HG03045 (cell line): ENCODE data around the gene MTA2.
"Not testable (repeated sequence)": the region's sequence is repeated elsewhere in the genome, so short reads cannot be mapped to it uniquely, and the experiment has no call there.

Experiments used
- ATAC-seq: cut with Tn5 transposase; IDR thresholded peaks from one replicate; pipeline ENCODE4 v1.9.1; 2021; ENCODE audit warnings: mild to moderate bottlenecking, moderate library complexity; ENCODE audit not compliant: unreplicated experiment

The MTA2 gene

GRCh38 chr11:62601372-62602140 is at the start of gene MTA2:
TSS of gene MTA2 (minus strand) at chr11:62601865. CDS start at chr11:62601450, 415 bp downstream.
- ATAC-seq, result peak; percentile 67

GRCh38 chr11:62650283-62650682 is 48.6 kb upstream of the MTA2 start:
- not testable (repeated sequence) for ATAC-seq

- no peak for ATAC-seq
These were observed 47.8 kb upstream of the MTA2 start for GRCh38 chr11:62649486-62649885.

- no peak for ATAC-seq
These were observed 47.3 kb upstream of the MTA2 start for GRCh38 chr11:62648967-62649364.

GRCh38 chr11:62648185-62648966 is 46.7 kb upstream of the MTA2 start:
- ATAC-seq, result no peak

- no peak for ATAC-seq
These were observed 45.9 kb upstream of the MTA2 start for GRCh38 chr11:62647609-62648005.

GRCh38 chr11:62646825-62647608 is 45.4 kb upstream of the MTA2 start:
- ATAC-seq, result no peak

GRCh38 chr11:62645946-62646824 is 44.5 kb upstream of the MTA2 start, which contains the start of gene GANAB:
TSS of gene GANAB (minus strand) at chr11:62646613. CDS start at chr11:62646599, 14 bp downstream.
- peak; percentile 91 for ATAC-seq

GRCh38 chr11:62645671-62645945 is 43.9 kb upstream of the MTA2 start:
- ATAC-seq, result no peak

- ATAC-seq, result no peak
These were observed 42.6 kb upstream of the MTA2 start for GRCh38 chr11:62644220-62644619.

- ATAC-seq, result no peak
These were observed 30.8 kb upstream of the MTA2 start for GRCh38 chr11:62632492-62632891.

- no peak for ATAC-seq
These were observed 26.0 kb upstream of the MTA2 start for GRCh38 chr11:62627713-62628112.

- ATAC-seq, result no peak
These were observed 20.9 kb upstream of the MTA2 start for GRCh38 chr11:62622476-62623089.

- ATAC-seq, result peak; percentile 94
These were observed 20.2 kb upstream of the MTA2 start, which contains the start of gene B3GAT3 for GRCh38 chr11:62621567-62622470. TSS of gene B3GAT3 (minus strand) at chr11:62621986. CDS start at chr11:62621947, 39 bp downstream.

- ATAC-seq, result no peak
These were observed 19.4 kb upstream of the MTA2 start for GRCh38 chr11:62621027-62621566.

GRCh38 chr11:62616957-62617356 is 15.3 kb upstream of the MTA2 start:
- not testable (repeated sequence) for ATAC-seq

GRCh38 chr11:62615521-62615920 is 13.9 kb upstream of the MTA2 start:
- ATAC-seq, result no peak

GRCh38 chr11:62614275-62614674 is 12.6 kb upstream of the MTA2 start:
- no peak for ATAC-seq
